ENCODE results near the gene SLC10A7.

The SLC10A7 gene

DNA sequence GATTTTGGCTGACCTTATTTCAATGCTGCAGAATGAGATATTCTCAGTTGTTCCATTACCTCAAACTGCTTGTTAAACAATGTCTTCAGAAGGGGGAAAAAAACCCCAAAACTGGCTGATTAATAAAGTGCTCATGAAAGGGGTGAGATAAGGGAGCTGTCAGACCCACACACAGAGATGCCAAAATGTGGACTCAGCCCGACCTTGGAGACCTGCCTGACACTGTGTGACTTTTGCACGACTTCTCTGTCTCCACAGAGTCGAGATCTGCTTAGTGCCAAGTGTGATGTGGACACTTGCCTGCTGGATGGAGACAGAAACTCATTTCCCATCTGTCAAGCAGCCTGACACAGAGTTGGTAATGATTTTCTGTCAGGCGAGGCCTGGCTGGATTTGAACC is 275.9 kb downstream of the SLC10A7 start:
- no peak for DNase-seq
- Histone ChIP-seq H3K9me3 (ENCODE audit: control insufficient read depth, low read length) (no peaks in the 10 kb centered on the region), H3K27me3 (replicated peaks; ENCODE audit: control insufficient read depth, insufficient read depth, low read length, poor library complexity, severe bottlenecking) (no peaks in the 10 kb centered on the region), H3K36me3 (ENCODE audit: control insufficient read depth, insufficient read depth, low read length) (no peaks in the 10 kb centered on the region), H3K4me1 (ENCODE audit: control insufficient read depth, insufficient read depth, low read length, poor library complexity, severe bottlenecking) (peaks cover 10% of the 10 kb centered on the region), H3K4me3 (ENCODE audit: insufficient read depth, low read depth, low read length, poor library complexity, severe bottlenecking) (no peak overlapping the region), H3K27ac (ENCODE audit: insufficient read depth, low read length, poor library complexity, severe bottlenecking) (no peak overlapping the region)

DNA sequence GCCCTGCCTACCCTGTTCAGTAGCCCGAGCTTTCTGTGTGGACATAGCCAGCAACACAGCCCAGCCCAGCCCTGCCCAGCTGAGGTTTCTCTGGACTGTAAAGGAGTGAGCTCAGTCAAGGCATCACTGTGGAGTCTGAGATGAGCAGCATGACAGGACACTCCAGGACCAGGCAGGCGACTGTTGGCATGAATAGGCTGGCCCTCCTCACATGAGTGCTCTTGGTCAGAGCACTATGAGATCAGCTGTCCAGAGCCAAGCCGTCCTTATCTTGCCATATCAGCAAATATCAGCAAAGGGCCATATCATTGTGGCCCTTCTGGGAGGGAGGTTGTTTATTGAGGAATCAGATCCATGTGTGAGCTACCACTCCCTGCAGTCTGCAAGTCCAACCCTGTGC is 276.5 kb downstream of the SLC10A7 start:
- no peak for DNase-seq

DNA sequence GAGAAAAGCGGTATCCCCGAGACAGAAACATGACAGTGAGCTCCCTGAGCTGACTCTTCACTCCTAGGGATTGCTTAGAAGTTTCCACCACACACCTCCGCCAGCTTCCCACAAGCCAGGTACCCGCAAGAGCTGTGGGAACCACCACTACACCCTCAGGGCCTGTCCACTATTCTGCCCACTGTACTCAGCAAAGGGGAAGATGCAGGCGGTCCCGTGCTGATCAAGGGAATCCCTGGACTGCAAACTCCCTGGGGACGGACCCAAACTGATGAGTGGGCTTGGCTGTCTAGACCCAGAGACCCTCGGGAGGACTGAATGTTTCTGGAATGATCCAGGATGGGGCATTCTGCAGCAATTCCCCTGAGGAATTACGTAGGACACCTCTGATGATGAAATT is 277.2 kb downstream of the SLC10A7 start:
- no peaks in the 10 kb centered on the region for H3K27me3 ChIP-seq (replicated peaks; ENCODE audit: control insufficient read depth, insufficient read depth, low read length, poor library complexity, severe bottlenecking)
- no peak for DNase-seq

More for the DNA sequence above, 276.5 kb downstream of the SLC10A7 start:
- H3K36me3 ChIP-seq (ENCODE audit: control insufficient read depth, insufficient read depth, low read length): no peaks in the 10 kb centered on the region
- no peak overlapping the region for H3K4me3 ChIP-seq (ENCODE audit: insufficient read depth, low read depth, low read length, poor library complexity, severe bottlenecking)
- H3K4me1 ChIP-seq (ENCODE audit: control insufficient read depth, insufficient read depth, low read length, poor library complexity, severe bottlenecking): peaks cover 10% of the 10 kb centered on the region
- no peaks in the 10 kb centered on the region for H3K27me3 ChIP-seq (replicated peaks; ENCODE audit: control insufficient read depth, insufficient read depth, low read length, poor library complexity, severe bottlenecking)
- no peaks in the 10 kb centered on the region for H3K9me3 ChIP-seq (ENCODE audit: control insufficient read depth, low read length)
- no peak overlapping the region for H3K27ac ChIP-seq (ENCODE audit: insufficient read depth, low read length, poor library complexity, severe bottlenecking)

DNA sequence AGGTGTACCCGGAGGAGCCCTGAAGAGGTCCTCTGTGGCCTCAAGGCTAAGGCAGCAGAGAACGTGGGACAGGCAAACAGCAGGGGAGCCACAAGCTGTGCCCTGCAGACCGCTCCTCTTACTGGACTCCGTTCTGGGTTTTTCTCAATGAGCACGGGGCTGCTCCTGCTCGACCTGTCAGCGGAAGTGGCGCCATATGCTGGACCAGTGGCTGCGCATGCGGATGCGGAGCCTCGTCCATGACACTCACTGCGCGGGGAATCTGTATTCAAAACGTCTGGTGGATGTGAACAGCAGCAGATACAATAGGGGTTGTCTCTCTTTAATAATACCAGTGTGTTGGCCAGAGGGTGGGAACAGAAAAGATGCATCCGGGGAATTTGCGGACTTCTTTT is 277.9 kb downstream of the SLC10A7 start:
- Histone ChIP-seq H3K9me3 (ENCODE audit: control insufficient read depth, low read length) (no peaks in the 10 kb centered on the region), H3K36me3 (ENCODE audit: control insufficient read depth, insufficient read depth, low read length) (no peaks in the 10 kb centered on the region), H3K27me3 (replicated peaks; ENCODE audit: control insufficient read depth, insufficient read depth, low read length, poor library complexity, severe bottlenecking) (no peaks in the 10 kb centered on the region), H3K4me3 (ENCODE audit: insufficient read depth, low read depth, low read length, poor library complexity, severe bottlenecking) (no peak overlapping the region), H3K4me1 (ENCODE audit: control insufficient read depth, insufficient read depth, low read length, poor library complexity, severe bottlenecking) (peaks cover 10% of the 10 kb centered on the region), H3K27ac (ENCODE audit: insufficient read depth, low read length, poor library complexity, severe bottlenecking) (no peak overlapping the region)
- DNase-seq: no peak

More for the DNA sequence above, 277.2 kb downstream of the SLC10A7 start:
- Histone ChIP-seq H3K9me3 (ENCODE audit: control insufficient read depth, low read length) (no peaks in the 10 kb centered on the region), H3K4me1 (ENCODE audit: control insufficient read depth, insufficient read depth, low read length, poor library complexity, severe bottlenecking) (peaks cover 10% of the 10 kb centered on the region), H3K4me3 (ENCODE audit: insufficient read depth, low read depth, low read length, poor library complexity, severe bottlenecking) (no peak overlapping the region), H3K27ac (ENCODE audit: insufficient read depth, low read length, poor library complexity, severe bottlenecking) (no peak overlapping the region), H3K36me3 (ENCODE audit: control insufficient read depth, insufficient read depth, low read length) (no peaks in the 10 kb centered on the region)

DNA sequence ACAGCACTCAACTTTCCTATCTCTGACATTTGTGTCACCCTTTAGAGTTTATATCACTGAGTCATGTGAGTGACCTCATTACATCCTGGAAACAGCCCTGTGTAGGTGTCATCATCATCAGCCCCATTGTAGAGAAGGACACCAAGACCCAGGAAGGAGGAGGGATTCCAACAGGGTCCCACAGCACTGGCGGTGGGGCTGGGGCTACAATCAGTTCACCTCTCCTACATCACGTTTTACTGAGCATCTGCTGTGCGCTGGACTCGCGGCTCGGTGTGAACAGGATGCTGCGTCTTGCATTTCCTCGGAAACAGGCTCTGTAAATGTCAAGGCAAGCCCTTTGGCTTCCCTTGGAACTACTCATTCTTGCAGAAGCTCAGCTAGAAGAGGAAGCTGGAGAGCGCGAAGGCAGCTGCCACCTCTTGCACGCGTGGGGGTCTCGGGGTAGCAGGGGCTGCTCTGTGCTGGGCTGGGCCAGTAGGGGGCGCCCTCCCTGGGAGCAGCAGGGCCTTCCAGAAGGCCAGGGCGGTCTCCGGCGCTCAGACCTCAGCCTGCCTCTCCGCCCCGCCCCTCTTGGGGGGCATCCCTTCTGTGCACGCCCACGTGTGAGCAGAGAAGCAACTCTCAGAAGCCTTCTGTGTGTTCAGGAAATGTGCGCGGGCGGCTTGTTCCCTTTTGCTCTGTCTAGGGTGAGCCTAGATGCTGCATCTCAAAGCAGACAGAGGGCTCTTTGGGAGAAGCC is 278.4 kb downstream of the SLC10A7 start:
- DNase-seq: peak in 1 of 3 donors; percentile 14
- Histone ChIP-seq H3K4me3 (ENCODE audit: insufficient read depth, low read depth, low read length, poor library complexity, severe bottlenecking) (peak overlapping the region; percentile 37), H3K36me3 (ENCODE audit: control insufficient read depth, insufficient read depth, low read length) (no peaks in the 10 kb centered on the region), H3K4me1 (ENCODE audit: control insufficient read depth, insufficient read depth, low read length, poor library complexity, severe bottlenecking) (peaks cover 10% of the 10 kb centered on the region), H3K27ac (ENCODE audit: insufficient read depth, low read length, poor library complexity, severe bottlenecking) (no peak overlapping the region), H3K9me3 (ENCODE audit: control insufficient read depth, low read length) (no peaks in the 10 kb centered on the region), H3K27me3 (replicated peaks; ENCODE audit: control insufficient read depth, insufficient read depth, low read length, poor library complexity, severe bottlenecking) (no peaks in the 10 kb centered on the region)

DNA sequence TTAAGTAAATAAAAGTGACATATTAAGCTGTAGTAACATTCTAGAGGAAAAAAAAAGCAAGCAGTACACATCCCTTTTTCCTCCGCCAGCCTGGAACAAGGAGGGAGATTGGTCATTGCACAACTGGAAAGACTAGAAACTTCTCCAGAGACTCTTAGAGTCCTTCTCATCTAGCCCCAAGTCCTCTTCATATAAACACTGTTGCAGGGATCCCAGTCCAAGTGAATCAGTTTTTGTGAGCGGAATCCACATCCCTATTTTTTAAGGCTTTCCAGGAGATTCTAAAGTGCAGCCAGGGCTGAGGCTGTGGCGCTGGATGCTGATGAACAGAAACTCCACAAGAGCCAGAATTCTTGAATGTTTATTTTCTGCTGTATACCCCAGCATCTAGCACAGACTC is 283.6 kb downstream of the SLC10A7 start:
- Histone ChIP-seq H3K36me3 (ENCODE audit: control insufficient read depth, insufficient read depth, low read length) (no peaks in the 10 kb centered on the region), H3K27me3 (replicated peaks; ENCODE audit: control insufficient read depth, insufficient read depth, low read length, poor library complexity, severe bottlenecking) (no peaks in the 10 kb centered on the region), H3K27ac (ENCODE audit: insufficient read depth, low read length, poor library complexity, severe bottlenecking) (no peak overlapping the region), H3K4me1 (ENCODE audit: control insufficient read depth, insufficient read depth, low read length, poor library complexity, severe bottlenecking) (peaks cover 2% of the 10 kb centered on the region), H3K4me3 (ENCODE audit: insufficient read depth, low read depth, low read length, poor library complexity, severe bottlenecking) (no peak overlapping the region), H3K9me3 (ENCODE audit: control insufficient read depth, low read length) (no peaks in the 10 kb centered on the region)
- no peak for DNase-seq

DNA sequence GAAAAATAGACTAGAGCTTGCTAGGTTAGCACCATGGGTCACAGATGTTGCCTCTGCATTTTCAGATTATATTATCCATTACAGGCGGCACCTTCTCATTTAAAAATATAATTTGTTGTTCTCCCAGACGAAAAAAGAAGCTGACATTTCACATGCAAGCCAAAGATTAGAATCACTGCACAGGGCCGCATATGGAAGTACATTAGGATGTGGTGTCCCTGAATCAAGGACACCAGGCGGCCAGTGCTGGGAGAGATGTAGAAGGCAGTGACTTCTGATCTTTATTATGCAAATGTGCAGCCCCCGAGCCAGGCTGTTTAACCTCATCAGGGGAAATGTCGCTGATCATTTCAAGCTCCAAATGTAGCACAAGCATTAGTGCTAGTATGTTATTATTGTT is 284.6 kb downstream of the SLC10A7 start:
- no peaks in the 10 kb centered on the region for H3K36me3 ChIP-seq (ENCODE audit: control insufficient read depth, insufficient read depth, low read length)
- no peak overlapping the region for H3K4me3 ChIP-seq (ENCODE audit: insufficient read depth, low read depth, low read length, poor library complexity, severe bottlenecking)
- no peaks in the 10 kb centered on the region for H3K4me1 ChIP-seq (ENCODE audit: control insufficient read depth, insufficient read depth, low read length, poor library complexity, severe bottlenecking)
- no peaks in the 10 kb centered on the region for H3K9me3 ChIP-seq (ENCODE audit: control insufficient read depth, low read length)
- H3K27ac ChIP-seq (ENCODE audit: insufficient read depth, low read length, poor library complexity, severe bottlenecking): no peak overlapping the region
- H3K27me3 ChIP-seq (replicated peaks; ENCODE audit: control insufficient read depth, insufficient read depth, low read length, poor library complexity, severe bottlenecking): no peaks in the 10 kb centered on the region
- no peak for DNase-seq

DNA sequence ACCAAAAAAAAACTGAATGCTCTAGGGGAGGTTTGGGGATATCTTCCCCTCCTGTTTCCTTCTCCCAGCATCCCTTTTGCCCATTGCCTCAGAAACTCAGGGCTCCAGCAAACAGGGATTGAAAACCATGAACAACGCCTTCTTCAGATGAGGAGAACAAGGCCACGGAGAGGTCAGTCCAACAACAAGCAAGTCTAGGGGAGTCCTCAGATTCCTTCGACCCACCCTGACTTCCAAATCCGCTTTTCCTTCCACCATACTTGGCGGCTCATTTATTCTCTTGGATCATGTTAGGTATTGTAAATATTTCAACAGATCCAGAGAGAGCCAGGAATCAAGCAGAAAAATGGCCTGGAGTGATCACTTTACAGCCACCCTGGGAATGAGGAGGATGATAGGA is 285.5 kb downstream of the SLC10A7 start:
- no peak overlapping the region for H3K27ac ChIP-seq (ENCODE audit: insufficient read depth, low read length, poor library complexity, severe bottlenecking)
- no peaks in the 10 kb centered on the region for H3K4me1 ChIP-seq (ENCODE audit: control insufficient read depth, insufficient read depth, low read length, poor library complexity, severe bottlenecking)
- H3K9me3 ChIP-seq (ENCODE audit: control insufficient read depth, low read length): no peaks in the 10 kb centered on the region
- H3K36me3 ChIP-seq (ENCODE audit: control insufficient read depth, insufficient read depth, low read length): no peaks in the 10 kb centered on the region
- H3K27me3 ChIP-seq (replicated peaks; ENCODE audit: control insufficient read depth, insufficient read depth, low read length, poor library complexity, severe bottlenecking): no peaks in the 10 kb centered on the region
- no peak for DNase-seq
- no peak overlapping the region for H3K4me3 ChIP-seq (ENCODE audit: insufficient read depth, low read depth, low read length, poor library complexity, severe bottlenecking)

DNA sequence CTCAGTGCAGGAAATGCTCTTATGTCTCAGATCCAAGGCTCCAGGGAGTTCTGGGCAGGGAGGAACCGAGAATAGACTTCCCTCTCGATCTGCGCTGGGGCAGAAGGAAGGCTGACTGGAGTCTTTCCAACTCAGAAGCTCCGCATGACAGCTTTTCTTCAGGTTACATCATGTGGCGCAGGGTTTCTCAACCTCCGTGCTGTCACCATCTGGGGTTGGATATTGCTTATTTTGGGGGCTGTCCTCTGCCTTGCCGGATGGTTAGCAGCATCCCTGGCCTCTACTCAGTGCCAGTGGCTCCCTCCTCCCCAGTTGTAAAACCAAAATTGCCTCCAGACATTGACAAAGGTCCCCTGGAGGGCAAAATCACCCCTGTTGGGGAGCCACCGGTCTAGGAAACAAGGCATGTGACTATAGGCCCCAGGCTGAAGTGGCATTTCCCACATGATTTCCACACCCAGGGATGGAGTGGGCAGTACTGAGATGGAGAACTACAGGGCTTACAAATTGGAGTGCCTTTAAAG is 286.0 kb downstream of the SLC10A7 start:
- H3K4me3 ChIP-seq (ENCODE audit: insufficient read depth, low read depth, low read length, poor library complexity, severe bottlenecking): no peak overlapping the region
- H3K27ac ChIP-seq (ENCODE audit: insufficient read depth, low read length, poor library complexity, severe bottlenecking): no peak overlapping the region
- no peaks in the 10 kb centered on the region for H3K27me3 ChIP-seq (replicated peaks; ENCODE audit: control insufficient read depth, insufficient read depth, low read length, poor library complexity, severe bottlenecking)
- no peak for DNase-seq
- H3K36me3 ChIP-seq (ENCODE audit: control insufficient read depth, insufficient read depth, low read length): no peaks in the 10 kb centered on the region
- no peaks in the 10 kb centered on the region for H3K4me1 ChIP-seq (ENCODE audit: control insufficient read depth, insufficient read depth, low read length, poor library complexity, severe bottlenecking)
- no peaks in the 10 kb centered on the region for H3K9me3 ChIP-seq (ENCODE audit: control insufficient read depth, low read length)

DNA sequence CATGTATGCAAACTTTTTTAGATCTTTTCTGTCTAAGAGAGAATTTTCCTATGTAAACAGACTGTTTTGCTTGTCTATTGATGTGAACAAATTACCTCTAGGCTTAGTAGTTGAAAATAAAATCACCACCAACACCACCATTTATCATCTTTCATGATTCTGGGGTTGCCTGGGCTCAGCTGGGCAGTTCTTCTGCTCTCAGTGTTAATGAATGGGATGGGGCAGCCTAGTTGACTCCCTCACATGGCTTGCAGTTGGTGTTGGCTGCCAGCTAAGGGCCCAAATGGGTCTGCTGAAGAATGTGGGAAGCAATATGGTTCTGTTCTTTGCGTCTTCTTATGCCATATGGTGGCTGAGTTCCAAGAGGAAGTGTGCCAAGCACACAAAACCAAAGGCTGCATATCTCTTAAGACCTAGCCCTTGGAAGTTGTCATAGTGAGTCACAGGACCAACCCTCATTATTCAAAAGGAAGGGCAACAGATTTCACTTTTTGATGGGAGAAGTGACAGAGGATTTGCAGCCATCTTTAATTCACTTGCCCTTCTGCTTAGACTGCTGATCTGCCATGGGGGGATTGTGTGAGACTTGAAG is 289.5 kb downstream of the SLC10A7 start:
- no peaks in the 10 kb centered on the region for H3K4me1 ChIP-seq (ENCODE audit: control insufficient read depth, insufficient read depth, low read length, poor library complexity, severe bottlenecking)
- H3K27me3 ChIP-seq (replicated peaks; ENCODE audit: control insufficient read depth, insufficient read depth, low read length, poor library complexity, severe bottlenecking): no peaks in the 10 kb centered on the region
- H3K4me3 ChIP-seq (ENCODE audit: insufficient read depth, low read depth, low read length, poor library complexity, severe bottlenecking): no peak overlapping the region
- H3K9me3 ChIP-seq (ENCODE audit: control insufficient read depth, low read length): no peaks in the 10 kb centered on the region
- H3K36me3 ChIP-seq (ENCODE audit: control insufficient read depth, insufficient read depth, low read length): no peaks in the 10 kb centered on the region
- DNase-seq: no peak
- H3K27ac ChIP-seq (ENCODE audit: insufficient read depth, low read length, poor library complexity, severe bottlenecking): no peak overlapping the region
